Subcutaneous abdominal adipose tissue (tissue), 5 donors: ENCODE measurements around the gene GXYLT2.

Experiments
- H3K27ac ChIP-seq: one replicate; pipeline ENCODE4 v1.7.0; 2013; ENCODE audit warnings: low read depth, mild to moderate bottlenecking, inconsistent platforms, low read length, moderate library complexity
- H3K27me3 ChIP-seq, 5 donors: one replicate each; pipeline ENCODE4 v1.7.0; 2013; ENCODE audit warnings: low read length in 5 of 5, inconsistent platforms in 1 of 5; ENCODE audit not compliant: control insufficient read depth in 5 of 5, insufficient read depth in 4 of 5
- H3K36me3 ChIP-seq, 5 donors: one replicate each; pipeline ENCODE4 v1.7.0; 2013; ENCODE audit warnings: low read length in 5 of 5; ENCODE audit not compliant: control insufficient read depth in 5 of 5, insufficient read depth in 5 of 5
- H3K4me1 ChIP-seq, 5 donors: one replicate each; pipeline ENCODE4 v1.7.0; 2013; ENCODE audit warnings: low read length in 5 of 5, mild to moderate bottlenecking in 3 of 5, moderate library complexity in 1 of 5; ENCODE audit not compliant: control insufficient read depth in 5 of 5, insufficient read depth in 5 of 5
- H3K4me3 ChIP-seq, 5 donors: one replicate each; pipeline ENCODE4 v1.7.0; 2013; ENCODE audit warnings: low read length in 5 of 5, low read depth in 1 of 5
- H3K9ac ChIP-seq, 5 donors: one replicate each; pipeline ENCODE4 v1.7.0; 2013; ENCODE audit warnings: low read length in 5 of 5, mild to moderate bottlenecking in 4 of 5, moderate library complexity in 3 of 5
- H3K9me3 ChIP-seq, 5 donors: one replicate each; pipeline ENCODE4 v1.7.0; 2013; ENCODE audit warnings: low read length in 5 of 5; ENCODE audit not compliant: control insufficient read depth in 5 of 5
- donor health status: healthy.
- donor health status: healthy.
- donor health status: healthy.
- donor health status: healthy.
- donor health status: healthy.

Gene GXYLT2

GRCh38 chr3:73024836-73025235 lies 137.0 kb downstream of the GXYLT2 start:
- Histone ChIP-seq H3K9me3 (no peaks in the 10 kb centered on the region), H3K4me1 (peaks cover 4 to 45% (median 30%) of the 10 kb centered on the region in 5 donors), H3K27me3 (no peaks in the 10 kb centered on the region), H3K9ac (no peak overlapping the region), H3K4me3 (no peak overlapping the region), H3K36me3 (no peaks in the 10 kb centered on the region), H3K27ac (no peak overlapping the region)

DNA sequence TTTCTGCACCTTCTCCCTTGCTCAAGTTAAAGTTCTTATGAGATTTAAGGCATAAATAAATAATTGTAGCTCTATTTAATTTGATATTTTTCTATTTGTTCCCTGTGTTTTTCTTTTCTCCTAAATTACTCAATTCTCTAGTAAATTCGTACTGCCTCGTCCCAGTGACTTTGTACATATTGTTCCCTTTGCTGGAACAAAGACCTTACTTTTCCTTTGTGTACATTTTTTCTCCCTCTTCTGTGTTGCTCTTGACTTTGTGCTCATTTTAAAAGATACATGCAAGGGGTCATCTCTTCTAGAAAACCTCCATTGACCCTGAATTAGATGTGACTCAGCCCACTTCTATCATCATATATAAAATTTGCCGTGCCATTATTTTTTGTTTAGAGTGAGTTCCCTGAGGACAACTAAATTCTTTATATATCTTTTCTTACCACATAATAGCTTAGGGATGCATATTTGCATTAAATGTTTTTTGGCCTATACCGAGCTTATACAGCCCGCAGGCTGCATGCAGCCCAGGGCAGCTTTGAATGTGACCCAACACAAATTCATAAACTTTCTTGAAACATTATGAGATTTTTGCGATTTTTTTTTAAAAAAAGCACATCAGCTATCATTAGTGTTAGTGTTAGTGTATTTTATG lies 138.4 kb downstream of the GXYLT2 start:
- H3K27me3 ChIP-seq, result no peaks in the 10 kb centered on the region
- H3K9me3 ChIP-seq, result no peaks in the 10 kb centered on the region
- no peak overlapping the region for H3K27ac ChIP-seq
- H3K9ac ChIP-seq, result no peak overlapping the region
- H3K4me1 ChIP-seq, result peaks cover 4 to 45% (median 33%) of the 10 kb centered on the region in 5 donors
- no peak overlapping the region for H3K4me3 ChIP-seq
- no peaks in the 10 kb centered on the region for H3K36me3 ChIP-seq
